Omental fat pad (tissue), 4 donors: ENCODE data around the gene GJD4. TPM values are rescaled to one million over a fixed set of nuclear protein-coding genes. Genes with fewer than 3 reads are reported as not detected.
A peak's percentile ranks its signal among the peaks of the same experiment; 100 is the strongest.

Experiments used
- ATAC-seq: fragments of 150-250 bp; one replicate; pipeline ENCODE4 v1.9.1; 2016; ENCODE audit warnings: mild to moderate bottlenecking, moderate library complexity; ENCODE audit not compliant: low FRiP score
- DNase-seq: peaks from one replicate; pipeline ENCODE4 v3.0.0-alpha.2; 2019; ENCODE audit warnings: low spot score
- CTCF ChIP-seq, 3 donors: fragments of 450-650 bp; IDR thresholded peaks; one replicate each; pipeline ENCODE4 v1.5.1; 2016 to 2017; ENCODE audit warnings: antibody characterized with exemption in 3 of 3, mild to moderate bottlenecking in 3 of 3, moderate library complexity in 2 of 3
- total RNA-seq, 4 donors: library from RNA; depleted of rRNA; stranded (reverse); fragments of >200 nt; gene quantifications; one replicate each; pipeline ENCODE4 v1.1.0, GENCODE V29; 2016

The GJD4 gene
- total RNA-seq, 4 donors from 2014 or later, result not detected

GRCh38 chr10:35639728-35640401, 34.7 kb downstream of the GJD4 start:
- ATAC-seq (no peak), DNase-seq (no peak)
- TF ChIP-seq CTCF (IDR thresholded peaks at IDR 0.05), result no peak

DNA sequence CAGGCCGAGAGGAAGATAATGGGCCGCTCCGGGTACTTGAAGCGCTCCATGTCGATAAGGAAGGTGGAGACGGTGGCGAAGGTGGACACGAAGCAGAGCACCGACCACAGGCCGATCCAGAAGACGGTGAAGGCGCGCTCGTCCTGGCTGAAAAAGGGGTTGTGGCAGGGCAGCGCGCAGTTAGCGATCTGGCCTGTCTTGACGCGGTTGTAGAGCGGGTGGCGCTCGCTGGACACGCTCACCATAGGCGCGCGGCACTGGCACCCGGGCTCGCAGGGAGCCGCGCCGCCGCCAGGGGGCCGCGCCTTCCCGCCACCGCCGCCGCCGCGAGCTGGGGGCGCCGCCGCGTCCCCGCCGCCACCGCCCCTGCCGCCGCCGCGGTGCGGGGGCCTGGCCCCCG, 35.3 kb downstream of the GJD4 start:
- no peak for DNase-seq
- peak; percentile 63 for ATAC-seq

GRCh38 chr10:35640951-35641675, 36.0 kb downstream of the GJD4 start:
- no peak for TF ChIP-seq CTCF (IDR thresholded peaks at IDR 0.05)
- no peak for DNase-seq
- peak; percentile 21 for ATAC-seq

More for the DNA sequence above, 35.3 kb downstream of the GJD4 start:
- TF ChIP-seq CTCF (IDR thresholded peaks at IDR 0.05), result peak in 1 of 3 donors; percentile 27

GRCh38 chr10:35641676-35642034, 36.5 kb downstream of the GJD4 start:
- DNase-seq, result no peak
- peak; percentile 15 for ATAC-seq
- TF ChIP-seq CTCF (IDR thresholded peaks at IDR 0.05), result no peak

- ATAC-seq, result peak; percentile 89
- DNase-seq, result peak; percentile 64
- TF ChIP-seq CTCF (IDR thresholded peaks at IDR 0.05), result no peak
Observed at GRCh38 chr10:35642035-35642792, 37.1 kb downstream of the GJD4 start, which contains the start of gene FZD8. FZD8 (minus strand) TSS chr10:35642296; CDS start chr10:35641429, 867 bp downstream.

DNA sequence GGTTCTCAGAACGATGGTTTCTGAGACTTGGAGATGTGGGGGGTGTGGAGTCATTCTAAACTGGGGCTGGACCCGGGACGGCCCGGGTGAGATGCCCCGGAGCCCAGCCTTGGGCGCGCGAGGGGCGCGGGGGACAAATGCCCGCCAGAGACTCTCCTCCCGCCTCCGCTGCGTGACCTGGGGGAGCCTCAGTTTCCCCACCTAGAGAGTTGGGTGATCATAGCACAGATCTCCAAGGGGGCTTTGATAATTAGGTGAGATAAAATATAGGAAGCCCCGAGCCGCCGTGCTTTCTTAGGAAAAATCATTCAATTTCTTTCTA, 37.6 kb downstream of the GJD4 start:
- DNase-seq (no peak), ATAC-seq (no peak)
- TF ChIP-seq CTCF (IDR thresholded peaks at IDR 0.05), result no peak
